Measurements from ENCODE around the gene BRIP1. TPM values are rescaled to one million over a fixed set of nuclear protein-coding genes. Genes with fewer than 3 reads are reported as not detected.

Gene BRIP1
- polyA plus RNA-seq, 12 donors: 2.6 to 9.3 (median 4.8) TPM; not detected in 1

GRCh38 chr17:61631800-61632199 is 231.5 kb downstream of the BRIP1 start:
- no peak for DNase-seq

Other genes starting within 250 kb of the BRIP1 start
- gene INTS2, start 64.5 kb upstream of the BRIP1 start, polyA plus RNA-seq (ENCODE audit: insufficient read length in 12 of 12): 10 to 100 TPM in 9 of 12 donors, 1 to 10 TPM in 2, not detected in 1; 9.2 to 15.0 (median 12.1) TPM
- gene MED13, start 201.8 kb upstream of the BRIP1 start, polyA plus RNA-seq (ENCODE audit: insufficient read length in 12 of 12): 10 to 100 TPM in 11 of 12 donors, not detected in 1; 23.6 to 37.3 (median 32.4) TPM

All from muscle of arm (tissue), 12 donors.